Kidney epithelial cell (primary cell): ENCODE results near the gene CLMN. TPM values are rescaled to one million over a fixed set of nuclear protein-coding genes. Genes with fewer than 3 reads are reported as not detected.

Experiments
- DNase-seq: peaks from one replicate; pipeline ENCODE4 v3.0.0-alpha.2; 2010; ENCODE audit warnings: low read depth
- H3K27me3 ChIP-seq: 2 replicates; pipeline ENCODE4 v1.6.0; 2011; ENCODE audit warnings: low read length; ENCODE audit not compliant: control insufficient read depth, insufficient read depth
- H3K36me3 ChIP-seq: 2 replicates; pipeline ENCODE4 v1.5.1; 2011; ENCODE audit warnings: low read length; ENCODE audit not compliant: control insufficient read depth, insufficient read depth
- H3K4me3 ChIP-seq: 2 replicates; pipeline ENCODE4 v1.5.1; 2011; ENCODE audit warnings: low read depth, mild to moderate bottlenecking, control low read depth, low read length
- total RNA-seq: library from RNA; depleted of rRNA; stranded (reverse); fragments of >200 nt; gene quantifications from 2 replicates; pipeline ENCODE4 v1.2.3, GENCODE V29; 2015
- TF ChIP-seq, protein P1 (sequence below): IDR thresholded peaks from 2 replicates; pipeline ENCODE4 v1.5.1; 2011; ENCODE audit warnings: mild to moderate bottlenecking, moderate library complexity, low read length, control low read depth, inconsistent platforms; ENCODE audit not compliant: insufficient read depth, poor library complexity, severe bottlenecking

Gene CLMN
- total RNA-seq, 1 donor from 2014 or later = 9.8 TPM

GRCh38 chr14:95232894-95233584 lies 86.7 kb downstream of the CLMN start:
- Histone ChIP-seq H3K4me3 (no peak overlapping the region), H3K36me3 (no peaks in the 10 kb centered on the region), H3K27me3 (no peaks in the 10 kb centered on the region)
- TF ChIP-seq, protein P1, sequence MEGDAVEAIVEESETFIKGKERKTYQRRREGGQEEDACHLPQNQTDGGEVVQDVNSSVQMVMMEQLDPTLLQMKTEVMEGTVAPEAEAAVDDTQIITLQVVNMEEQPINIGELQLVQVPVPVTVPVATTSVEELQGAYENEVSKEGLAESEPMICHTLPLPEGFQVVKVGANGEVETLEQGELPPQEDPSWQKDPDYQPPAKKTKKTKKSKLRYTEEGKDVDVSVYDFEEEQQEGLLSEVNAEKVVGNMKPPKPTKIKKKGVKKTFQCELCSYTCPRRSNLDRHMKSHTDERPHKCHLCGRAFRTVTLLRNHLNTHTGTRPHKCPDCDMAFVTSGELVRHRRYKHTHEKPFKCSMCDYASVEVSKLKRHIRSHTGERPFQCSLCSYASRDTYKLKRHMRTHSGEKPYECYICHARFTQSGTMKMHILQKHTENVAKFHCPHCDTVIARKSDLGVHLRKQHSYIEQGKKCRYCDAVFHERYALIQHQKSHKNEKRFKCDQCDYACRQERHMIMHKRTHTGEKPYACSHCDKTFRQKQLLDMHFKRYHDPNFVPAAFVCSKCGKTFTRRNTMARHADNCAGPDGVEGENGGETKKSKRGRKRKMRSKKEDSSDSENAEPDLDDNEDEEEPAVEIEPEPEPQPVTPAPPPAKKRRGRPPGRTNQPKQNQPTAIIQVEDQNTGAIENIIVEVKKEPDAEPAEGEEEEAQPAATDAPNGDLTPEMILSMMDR = no peak
- DNase-seq = no peak

GRCh38 chr14:95231966-95232633 lies 87.6 kb downstream of the CLMN start:
- Histone ChIP-seq H3K27me3 (no peaks in the 10 kb centered on the region), H3K36me3 (no peaks in the 10 kb centered on the region), H3K4me3 (no peak overlapping the region)
- TF ChIP-seq, protein P1 = no peak
- DNase-seq = no peak

GRCh38 chr14:95229749-95230148 lies 90.0 kb downstream of the CLMN start:
- TF ChIP-seq, protein P1 = peak; percentile 6
- no peak overlapping the region for H3K4me3 ChIP-seq
- H3K27me3 ChIP-seq = no peaks in the 10 kb centered on the region
- DNase-seq = no peak
- no peaks in the 10 kb centered on the region for H3K36me3 ChIP-seq

DNA sequence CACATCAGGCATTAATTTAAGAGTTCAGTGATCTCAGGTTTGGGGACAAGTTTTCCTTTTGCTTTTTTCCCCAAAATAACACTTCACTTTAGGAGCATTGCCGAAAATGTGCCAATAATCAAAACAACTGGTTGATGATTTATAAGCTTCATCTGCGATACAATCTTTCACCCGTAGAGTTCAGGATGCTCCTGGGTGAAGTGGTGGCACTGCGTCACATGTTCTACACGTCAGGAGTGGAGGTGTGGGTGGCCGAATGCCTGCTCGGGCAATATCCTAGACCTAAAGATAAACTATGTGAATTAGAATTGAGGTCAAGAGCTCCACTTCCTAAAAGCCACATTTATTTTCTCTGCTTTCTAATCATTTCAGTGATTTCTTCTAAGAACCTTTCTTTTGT lies 91.5 kb downstream of the CLMN start:
- Histone ChIP-seq H3K27me3 (no peaks in the 10 kb centered on the region), H3K4me3 (no peak overlapping the region), H3K36me3 (no peaks in the 10 kb centered on the region)
- no peak for DNase-seq
- TF ChIP-seq, protein P1 = no peak

- no peak overlapping the region for H3K4me3 ChIP-seq
- H3K27me3 ChIP-seq = no peaks in the 10 kb centered on the region
- DNase-seq = peak; percentile 60
- no peaks in the 10 kb centered on the region for H3K36me3 ChIP-seq
- TF ChIP-seq, protein P1 = no peak
Observed at GRCh38 chr14:95227279-95227860, 92.3 kb downstream of the CLMN start.

DNA sequence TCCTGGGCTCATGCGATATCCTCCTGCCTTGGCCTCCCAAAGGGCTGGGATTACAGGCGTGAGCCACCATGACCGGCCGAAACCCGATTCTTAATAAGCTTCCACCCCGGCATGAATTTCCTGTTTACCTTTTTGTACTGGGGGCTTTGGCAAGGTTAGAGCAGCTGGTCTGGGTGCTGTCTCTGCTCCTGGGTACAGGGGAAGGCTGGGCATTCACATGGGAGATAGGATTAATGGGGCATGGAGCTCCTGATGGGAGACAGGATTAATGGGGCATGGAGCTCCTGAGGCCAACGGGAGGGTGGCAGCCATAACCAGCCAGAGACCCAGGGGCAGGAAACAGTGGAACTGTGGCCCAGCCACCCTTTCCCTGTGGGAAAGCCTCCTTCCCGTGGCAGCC lies 92.9 kb downstream of the CLMN start:
- Histone ChIP-seq H3K27me3 (no peaks in the 10 kb centered on the region), H3K36me3 (no peaks in the 10 kb centered on the region), H3K4me3 (no peak overlapping the region)
- peak; percentile 76 for DNase-seq
- TF ChIP-seq, protein P1 = no peak
